A549 (cell line): ENCODE results near the gene CXorf66. TPM values are rescaled to one million over a fixed set of nuclear protein-coding genes. Genes with fewer than 3 reads are reported as not detected.

ENCODE experiments used
- ATAC-seq, 2 experiments: fragments of 200-7000 bp in 1 of 2; fragments of >200 bp in 1 of 2; cut with Nextera tagmentation in 1 of 2; cut with Tn5 transposase in 1 of 2; 3 replicates each; pipeline versions ENCODE4 v1.8.0 to v1.9.1; 2018 to 2020; ENCODE audit warnings: mild to moderate bottlenecking in 1 of 2, moderate library complexity in 1 of 2
- CTCF ChIA-PET: fragments of 300-600 bp; sonication (Branson Sonifier 250); formaldehyde crosslinking; extraction: SDS; loops from one replicate; lab custom pipeline; 2021; ENCODE audit warnings: antibody characterized with exemption, inconsistent platforms; lab: Yijun Ruan, JAX
- POLR2A ChIA-PET: fragments of 350-600 bp; formaldehyde crosslinking; extraction: SDS; loops from one replicate; lab custom pipeline; 2021; ENCODE audit warnings: antibody characterized with exemption, inconsistent platforms; lab: Yijun Ruan, JAX
- DNase-seq, 2 experiments: peaks; one replicate each; pipeline versions ENCODE4 v3.0.0 to v3.0.0-alpha.2; 2011 to 2016; ENCODE audit warnings: low read depth in 1 of 2, low spot score in 1 of 2
- FAIRE-seq: peaks from 2 replicates; lab custom pipeline; 2011; peaks lifted over from hg19 to GRCh38; lab: Jason Lieb, UNC
- H3K27ac ChIP-seq, 2 experiments: fragments of >200 bp; sonication (Bioruptor Twin); formaldehyde crosslinking; 3 replicates each; pipeline ENCODE4 v1.5.1; 2016 to 2017
- H3K4me1 ChIP-seq: fragments of >200 bp; sonication (Bioruptor Twin); formaldehyde crosslinking; 3 replicates; pipeline ENCODE4 v1.6.1; 2016
- H3K4me2 ChIP-seq: fragments of >200 bp; sonication (Bioruptor Twin); formaldehyde crosslinking; 3 replicates; pipeline ENCODE4 v1.6.1; 2016
- H3K4me3 ChIP-seq: fragments of >200 bp; sonication (Bioruptor Twin); formaldehyde crosslinking; 3 replicates; pipeline ENCODE4 v1.5.1; 2016
- H3K9me3 ChIP-seq: fragments of >200 bp; sonication (Bioruptor Twin); formaldehyde crosslinking; 3 replicates; pipeline ENCODE4 v1.6.1; 2016
- BHLHE40 ChIP-seq: IDR thresholded peaks from 2 replicates; pipeline ENCODE4 v1.6.1; 2012; ENCODE audit warnings: low read depth, low read length, inconsistent platforms
- CBX2 ChIP-seq: fragments of 200-600 bp; sonication (generic); IDR thresholded peaks from 2 replicates; pipeline ENCODE4 v1.6.1; 2016; ENCODE audit warnings: low read depth, mild to moderate bottlenecking, borderline replicate concordance
- EHF ChIP-seq: fragments of 250-450 bp; sonication (Bioruptor Pico); IDR thresholded peaks from 2 replicates; pipeline ENCODE4 v1.5.0; 2020; ENCODE audit warnings: mild to moderate bottlenecking
- EHMT2 ChIP-seq: fragments of 200-600 bp; sonication (generic); IDR thresholded peaks from 2 replicates; pipeline ENCODE4 v1.6.1; 2016; ENCODE audit warnings: antibody characterized with exemption, low read depth, mild to moderate bottlenecking, moderate library complexity
- ELK1 ChIP-seq: fragments of 150-350 bp; IDR thresholded peaks from 2 replicates; pipeline ENCODE4 v1.6.1; 2014; ENCODE audit warnings: low read depth, mild to moderate bottlenecking, low read length
- EP300 ChIP-seq, 2 experiments: fragments of >200 bp; sonication (Bioruptor Twin); formaldehyde crosslinking; IDR thresholded peaks; 2 replicates in 1 of 2; 3 replicates in 1 of 2; pipeline ENCODE4 v1.6.1; 2016 to 2017
- HDAC2 ChIP-seq: fragments of 200-600 bp; sonication (generic); IDR thresholded peaks from 2 replicates; pipeline ENCODE4 v1.6.1; 2016
- HEYL ChIP-seq: fragments of 250-450 bp; sonication (Bioruptor Pico); IDR thresholded peaks from 2 replicates; pipeline ENCODE4 v1.8.0; 2021; ENCODE audit warnings: mild to moderate bottlenecking, moderate library complexity
- HOXA7 ChIP-seq: fragments of 250-450 bp; sonication (Bioruptor Pico); IDR thresholded peaks from 2 replicates; pipeline ENCODE4 v1.5.0; 2020; ENCODE audit warnings: mild to moderate bottlenecking, moderate library complexity
- HOXB5 ChIP-seq: fragments of 250-450 bp; sonication (Bioruptor Pico); IDR thresholded peaks from 2 replicates; pipeline ENCODE4 v1.5.0; 2020; ENCODE audit warnings: mild to moderate bottlenecking, moderate library complexity
- JUNB ChIP-seq: fragments of >200 bp; sonication (Bioruptor Twin); formaldehyde crosslinking; IDR thresholded peaks from 2 replicates; pipeline ENCODE4 v1.6.1; 2016
- KDM1A ChIP-seq: fragments of 200-600 bp; sonication (generic); IDR thresholded peaks from 2 replicates; pipeline ENCODE4 v1.6.1; 2016; ENCODE audit warnings: low read depth, mild to moderate bottlenecking
- MAFK ChIP-seq: fragments of 450-650 bp; IDR thresholded peaks from 2 replicates; pipeline ENCODE4 v1.6.1; 2014; ENCODE audit not compliant: partially characterized antibody
- MAZ ChIP-seq: fragments of 150-350 bp; IDR thresholded peaks from 2 replicates; pipeline ENCODE4 v1.6.1; 2014; ENCODE audit warnings: antibody characterized with exemption, low read depth, low read length, borderline replicate concordance
- MYC ChIP-seq: IDR thresholded peaks from 2 replicates; pipeline ENCODE4 v1.6.1; 2012; ENCODE audit warnings: mild to moderate bottlenecking, inconsistent platforms, low read length, improper control_type of control experiment, borderline replicate concordance
- NFE2L2 ChIP-seq: fragments of 150-350 bp; conservative IDR thresholded peaks from 2 replicates; pipeline ENCODE4 v1.6.1; 2014; ENCODE audit warnings: low read length
- NR3C1 ChIP-seq: fragments of >200 bp; sonication (Bioruptor Twin); formaldehyde crosslinking; IDR thresholded peaks from 3 replicates; pipeline ENCODE4 v1.6.1; 2017
- POLR2A ChIP-seq: IDR thresholded peaks from 2 replicates; pipeline ENCODE4 v1.6.1; 2012; ENCODE audit warnings: mild to moderate bottlenecking, low read length
- POLR2AphosphoS2 ChIP-seq: conservative IDR thresholded peaks from 2 replicates; pipeline ENCODE4 v1.6.1; 2012; ENCODE audit warnings: low read length, improper control_type of control experiment, inconsistent platforms
- RCOR1 ChIP-seq: fragments of 150-350 bp; IDR thresholded peaks from 2 replicates; pipeline ENCODE4 v1.6.1; 2014; ENCODE audit warnings: antibody characterized with exemption, low read length, low read depth
- RFX5 ChIP-seq: fragments of 450-650 bp; IDR thresholded peaks from 2 replicates; pipeline ENCODE4 v1.7.1; 2014; ENCODE audit warnings: antibody characterized with exemption, mild to moderate bottlenecking, moderate library complexity
- TP53 ChIP-seq: fragments of 250-450 bp; sonication (Bioruptor Pico); IDR thresholded peaks from 2 replicates; pipeline ENCODE4 v1.5.0; 2021; ENCODE audit warnings: mild to moderate bottlenecking, moderate library complexity
- ZC3H11A ChIP-seq: fragments of 450-650 bp; IDR thresholded peaks from 2 replicates; pipeline ENCODE4 v1.6.1; 2014; ENCODE audit warnings: antibody characterized with exemption, mild to moderate bottlenecking
- ZFP36 ChIP-seq: fragments of 450-650 bp; IDR thresholded peaks from 2 replicates; pipeline ENCODE4 v1.6.1; 2014; ENCODE audit warnings: borderline replicate concordance; ENCODE audit not compliant: partially characterized antibody
- WGBS: methylation state at CpG from one replicate; pipeline ENCODE4 v1.1.6; 2017; ENCODE audit errors: missing lambda C conversion rate; 5-methylcytosine and 5-hydroxymethylcytosine counted together
- polyA plus RNA-seq, 4 experiments: library from polyadenylated mRNA; depleted of rRNA in 3 of 4; stranded (reverse); fragments of >200 nt; fragmentation: RNase III in 1 of 4; extraction: RNeasy Plus Mini Kit Qiagen cat#74134 plus additional on column Dnase treatment in 1 of 4; gene quantifications; 2 replicates in 3 of 4; 3 replicates in 1 of 4; pipeline ENCODE4 v1.2.3, GENCODE V29; 2011 to 2017
- TF ChIP-seq, protein P1 (sequence below): fragments of 200-600 bp; sonication (generic); IDR thresholded peaks from 2 replicates; pipeline ENCODE4 v1.6.1; 2016; ENCODE audit warnings: antibody characterized with exemption, mild to moderate bottlenecking, moderate library complexity
- TF ChIP-seq, protein P2 (sequence below): IDR thresholded peaks from 2 replicates; pipeline ENCODE4 v1.6.1; 2012; ENCODE audit warnings: low read depth, borderline replicate concordance
- TF ChIP-seq, protein P3 (sequence below): fragments of >200 bp; sonication (Bioruptor Twin); formaldehyde crosslinking; IDR thresholded peaks from 3 replicates; pipeline ENCODE4 v1.6.1; 2016

Gene CXorf66
- polyA plus RNA-seq, 2 of the 4 experiments (the other 2 are of a cell fraction) = not detected

DNA sequence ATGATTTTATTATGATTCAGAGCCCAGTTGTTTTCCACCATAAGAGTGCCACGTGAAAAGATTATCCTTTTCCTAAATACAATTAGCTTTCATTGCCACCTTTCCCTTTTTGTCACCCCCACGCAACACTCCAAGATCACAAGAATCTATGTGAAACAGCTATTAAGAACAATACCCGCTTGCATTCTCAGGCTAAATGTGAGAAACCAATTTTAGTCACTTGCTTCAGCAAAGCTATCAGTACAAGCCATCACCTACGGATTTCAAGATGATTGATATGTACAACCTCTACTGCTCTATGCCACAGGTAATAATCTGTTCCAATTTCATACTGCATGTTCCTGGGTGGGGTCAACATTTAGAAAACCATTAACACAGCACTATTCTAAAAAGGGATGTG, 34.9 kb downstream of the CXorf66 start:
- FAIRE-seq = peak; percentile 56
- POLR2A ChIA-PET = no interaction called here

DNA sequence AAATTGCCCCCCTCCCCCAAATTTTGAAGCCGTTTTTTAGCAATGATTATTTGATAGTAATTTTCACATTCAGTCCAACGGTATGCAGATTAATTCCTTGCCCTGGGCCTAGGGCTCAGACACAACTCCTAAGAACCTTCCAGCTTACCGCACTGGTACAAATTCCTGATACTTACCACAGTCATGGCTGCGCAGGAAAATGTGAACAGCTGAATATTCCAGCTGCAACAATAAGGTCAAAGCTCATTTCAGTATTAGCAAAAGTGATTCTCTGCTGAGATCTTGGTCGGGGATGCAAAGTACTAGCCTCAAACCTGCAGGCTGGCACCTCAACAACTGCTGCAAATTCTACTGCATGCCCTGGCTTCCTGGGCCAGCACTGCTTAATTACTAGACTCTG, 35.4 kb downstream of the CXorf66 start:
- DNase-seq = no peak
- no peak for FAIRE-seq
- Histone ChIP-seq H3K4me3 (no peak overlapping the region), H3K9me3 (no peaks in the 10 kb centered on the region), H3K27ac (no peak overlapping the region)
- POLR2A ChIA-PET = no interaction called here
- no peak for ATAC-seq
- TF ChIP-seq, protein P1, sequence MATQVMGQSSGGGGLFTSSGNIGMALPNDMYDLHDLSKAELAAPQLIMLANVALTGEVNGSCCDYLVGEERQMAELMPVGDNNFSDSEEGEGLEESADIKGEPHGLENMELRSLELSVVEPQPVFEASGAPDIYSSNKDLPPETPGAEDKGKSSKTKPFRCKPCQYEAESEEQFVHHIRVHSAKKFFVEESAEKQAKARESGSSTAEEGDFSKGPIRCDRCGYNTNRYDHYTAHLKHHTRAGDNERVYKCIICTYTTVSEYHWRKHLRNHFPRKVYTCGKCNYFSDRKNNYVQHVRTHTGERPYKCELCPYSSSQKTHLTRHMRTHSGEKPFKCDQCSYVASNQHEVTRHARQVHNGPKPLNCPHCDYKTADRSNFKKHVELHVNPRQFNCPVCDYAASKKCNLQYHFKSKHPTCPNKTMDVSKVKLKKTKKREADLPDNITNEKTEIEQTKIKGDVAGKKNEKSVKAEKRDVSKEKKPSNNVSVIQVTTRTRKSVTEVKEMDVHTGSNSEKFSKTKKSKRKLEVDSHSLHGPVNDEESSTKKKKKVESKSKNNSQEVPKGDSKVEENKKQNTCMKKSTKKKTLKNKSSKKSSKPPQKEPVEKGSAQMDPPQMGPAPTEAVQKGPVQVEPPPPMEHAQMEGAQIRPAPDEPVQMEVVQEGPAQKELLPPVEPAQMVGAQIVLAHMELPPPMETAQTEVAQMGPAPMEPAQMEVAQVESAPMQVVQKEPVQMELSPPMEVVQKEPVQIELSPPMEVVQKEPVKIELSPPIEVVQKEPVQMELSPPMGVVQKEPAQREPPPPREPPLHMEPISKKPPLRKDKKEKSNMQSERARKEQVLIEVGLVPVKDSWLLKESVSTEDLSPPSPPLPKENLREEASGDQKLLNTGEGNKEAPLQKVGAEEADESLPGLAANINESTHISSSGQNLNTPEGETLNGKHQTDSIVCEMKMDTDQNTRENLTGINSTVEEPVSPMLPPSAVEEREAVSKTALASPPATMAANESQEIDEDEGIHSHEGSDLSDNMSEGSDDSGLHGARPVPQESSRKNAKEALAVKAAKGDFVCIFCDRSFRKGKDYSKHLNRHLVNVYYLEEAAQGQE = no peak
- TF ChIP-seq BHLHE40 (no peak), MYC (no peak), HEYL (no peak), HOXB5 (CRISPR knock-in tag) (no peak), ELK1 (no peak), KDM1A (no peak), EHMT2 (no peak), MAFK (no peak), NR3C1 (no peak), ZC3H11A (no peak), POLR2A (no peak), HDAC2 (no peak)
- TF ChIP-seq, protein P2, sequence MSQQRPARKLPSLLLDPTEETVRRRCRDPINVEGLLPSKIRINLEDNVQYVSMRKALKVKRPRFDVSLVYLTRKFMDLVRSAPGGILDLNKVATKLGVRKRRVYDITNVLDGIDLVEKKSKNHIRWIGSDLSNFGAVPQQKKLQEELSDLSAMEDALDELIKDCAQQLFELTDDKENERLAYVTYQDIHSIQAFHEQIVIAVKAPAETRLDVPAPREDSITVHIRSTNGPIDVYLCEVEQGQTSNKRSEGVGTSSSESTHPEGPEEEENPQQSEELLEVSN = no peak
- TF ChIP-seq, all 56 proteins: peak for 0
- no peaks in the 10 kb centered on the region for H3K4me1 ChIP-seq
- 0 out of 3 replicates have a peak overlapping the region, but pooled peaks have one; percentile 93 for H3K4me2 ChIP-seq
- 65% methylated on average over 5 of the region's 5 CpGs for WGBS
- CTCF ChIA-PET = no interaction called here

More for the DNA sequence above, 34.9 kb downstream of the CXorf66 start:
- WGBS = 94% methylated on average over 4 of the region's 4 CpGs
- ATAC-seq (no peak), DNase-seq (no peak)
- no peaks in the 10 kb centered on the region for H3K4me1 ChIP-seq
- H3K4me2 ChIP-seq = peak overlapping the region; percentile 93; the same call in 1 of the 3 replicates
- no peak overlapping the region for H3K27ac ChIP-seq
- no peaks in the 10 kb centered on the region for H3K9me3 ChIP-seq
- CTCF ChIA-PET = no interaction called here
- H3K4me3 ChIP-seq = no peak overlapping the region
- TF ChIP-seq RFX5 (no peak), HOXA7 (CRISPR knock-in tag) (no peak), TP53 (CRISPR knock-in tag) (no peak), BHLHE40 (no peak), KDM1A (no peak), ZFP36 (no peak), ZC3H11A (no peak), MAZ (no peak), POLR2AphosphoS2 (no peak), NFE2L2 (no peak), JUNB (no peak), EHF (CRISPR knock-in tag) (no peak), CBX2 (no peak), EP300 (IDR thresholded peaks at IDR 0.05) (no peak), RCOR1 (no peak)
- TF ChIP-seq, protein P3, sequence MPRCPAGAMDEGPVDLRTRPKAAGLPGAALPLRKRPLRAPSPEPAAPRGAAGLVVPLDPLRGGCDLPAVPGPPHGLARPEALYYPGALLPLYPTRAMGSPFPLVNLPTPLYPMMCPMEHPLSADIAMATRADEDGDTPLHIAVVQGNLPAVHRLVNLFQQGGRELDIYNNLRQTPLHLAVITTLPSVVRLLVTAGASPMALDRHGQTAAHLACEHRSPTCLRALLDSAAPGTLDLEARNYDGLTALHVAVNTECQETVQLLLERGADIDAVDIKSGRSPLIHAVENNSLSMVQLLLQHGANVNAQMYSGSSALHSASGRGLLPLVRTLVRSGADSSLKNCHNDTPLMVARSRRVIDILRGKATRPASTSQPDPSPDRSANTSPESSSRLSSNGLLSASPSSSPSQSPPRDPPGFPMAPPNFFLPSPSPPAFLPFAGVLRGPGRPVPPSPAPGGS = no peak
